CD4-positive, alpha-beta T cell treated with Interleukin-2 at 100 ng/mL for 4 hours (primary cell): ENCODE data around the gene TBCE.
A peak's percentile ranks its signal among the peaks of the same experiment; 100 is the strongest.

Experiments
- DNase-seq: peaks from one replicate; pipeline ENCODE4 v3.0.0-alpha.2; 2020; ENCODE audit warnings: low spot score

The TBCE gene

GRCh38 chr1:235411489-235412486, 44.6 kb downstream of the TBCE start:
- DNase-seq = no peak

- DNase-seq = peak; percentile 71
Observed at GRCh38 chr1:235415008-235415904, 48.0 kb downstream of the TBCE start.

GRCh38 chr1:235416662-235417049, 49.4 kb downstream of the TBCE start:
- DNase-seq = no peak

DNA sequence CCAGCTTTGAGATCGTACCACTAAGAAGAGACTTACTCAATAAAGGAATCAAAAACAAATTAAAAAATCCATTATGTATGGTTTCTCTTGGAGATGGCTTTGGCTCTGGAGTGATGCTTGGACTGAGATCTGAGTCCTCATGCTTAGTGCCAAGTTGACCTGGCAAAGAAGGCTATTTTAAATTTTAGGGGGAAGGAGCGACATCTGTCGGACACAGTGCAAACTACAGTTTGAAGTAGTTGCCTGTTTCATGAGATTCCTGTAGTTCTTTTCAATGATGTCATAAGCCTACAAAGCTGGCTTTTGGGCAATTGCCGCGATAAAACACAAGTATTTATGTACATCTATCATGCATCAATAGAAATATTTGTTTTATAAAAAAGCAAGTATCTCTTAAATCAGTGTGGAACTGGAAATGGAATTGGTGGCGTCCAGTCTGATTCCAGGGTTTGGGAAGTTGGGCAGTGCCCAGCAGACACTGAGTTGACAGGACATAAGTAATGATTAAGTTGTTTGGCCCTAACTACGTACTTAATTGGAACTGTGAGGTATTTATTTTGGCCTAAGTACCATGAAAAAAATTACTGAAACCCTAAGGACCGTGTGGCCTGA, 50.0 kb downstream of the TBCE start:
- peak; percentile 82 for DNase-seq

GRCh38 chr1:235421751-235422150, 54.5 kb downstream of the TBCE start:
- DNase-seq = no peak

GRCh38 chr1:235423214-235423652, 56.0 kb downstream of the TBCE start:
- DNase-seq = peak; percentile 6

GRCh38 chr1:235424092-235424491, 56.9 kb downstream of the TBCE start:
- DNase-seq = no peak

- DNase-seq = no peak
Observed at GRCh38 chr1:235425357-235425756, 58.1 kb downstream of the TBCE start.

- no peak for DNase-seq
Observed at GRCh38 chr1:235426143-235426542, 58.9 kb downstream of the TBCE start.

DNA sequence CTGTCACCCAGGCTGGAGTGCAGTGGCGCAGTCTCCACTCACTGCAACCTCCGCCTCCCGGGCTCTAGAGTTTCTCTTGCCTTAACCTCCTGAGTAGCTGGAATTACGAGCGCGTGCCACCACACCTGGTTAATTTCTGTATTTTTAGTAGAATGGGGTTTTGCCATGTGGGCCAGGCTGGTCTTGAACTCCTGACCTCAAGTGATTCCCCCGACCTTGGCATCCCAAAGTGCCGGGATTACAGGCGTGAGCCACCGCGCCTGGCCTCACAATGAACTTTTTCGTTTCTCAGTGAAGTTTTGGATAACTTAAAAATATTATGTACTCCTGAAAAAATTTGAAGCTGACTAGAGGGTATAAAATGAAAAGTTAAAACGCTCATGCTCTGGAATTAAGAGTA, 59.5 kb downstream of the TBCE start:
- no peak for DNase-seq

GRCh38 chr1:235427447-235427846, 60.2 kb downstream of the TBCE start:
- DNase-seq = no peak

- DNase-seq = no peak
Observed at GRCh38 chr1:235429143-235429542, 61.9 kb downstream of the TBCE start.

DNA sequence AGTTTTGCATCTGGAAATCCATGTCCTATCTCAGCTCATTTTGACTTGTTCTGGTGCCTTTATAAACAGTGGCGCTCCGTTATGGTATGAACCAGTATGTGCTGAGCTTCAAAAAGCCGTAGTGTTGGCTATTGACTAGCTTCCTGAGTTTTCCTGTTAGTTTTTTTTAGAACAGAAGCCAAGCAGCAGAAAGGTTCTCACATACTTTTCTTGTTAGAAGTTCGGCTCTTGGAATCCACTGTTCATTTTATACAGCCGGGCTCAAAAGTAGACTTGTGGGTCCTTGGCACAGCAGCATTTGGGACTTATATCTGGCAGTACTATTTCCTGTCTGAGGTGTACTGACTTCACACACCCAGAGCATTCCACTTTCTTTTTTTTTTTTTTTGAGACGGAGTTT, 63.8 kb downstream of the TBCE start:
- no peak for DNase-seq

DNA sequence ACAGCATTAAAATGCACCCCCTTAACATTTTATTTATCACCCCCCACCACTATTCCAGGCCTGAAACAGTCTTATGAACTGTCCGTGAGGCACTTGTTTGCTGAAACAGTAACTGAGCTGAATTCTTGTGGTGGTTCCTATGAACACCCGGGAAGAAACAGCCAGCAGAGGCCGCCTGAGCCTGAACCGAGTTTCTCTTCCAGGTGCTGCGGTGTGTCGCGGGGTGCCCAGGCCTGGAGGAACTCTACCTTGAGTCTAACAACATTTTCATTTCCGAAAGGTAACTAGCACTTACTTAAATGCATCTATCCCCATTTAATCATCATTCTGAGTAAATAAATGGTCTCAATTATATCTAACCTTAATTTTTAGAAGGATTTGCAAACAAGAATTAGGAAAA, 66.8 kb downstream of the TBCE start:
- no peak for DNase-seq

- no peak for DNase-seq
Observed at GRCh38 chr1:235441159-235441685, 74.0 kb downstream of the TBCE start.

DNA sequence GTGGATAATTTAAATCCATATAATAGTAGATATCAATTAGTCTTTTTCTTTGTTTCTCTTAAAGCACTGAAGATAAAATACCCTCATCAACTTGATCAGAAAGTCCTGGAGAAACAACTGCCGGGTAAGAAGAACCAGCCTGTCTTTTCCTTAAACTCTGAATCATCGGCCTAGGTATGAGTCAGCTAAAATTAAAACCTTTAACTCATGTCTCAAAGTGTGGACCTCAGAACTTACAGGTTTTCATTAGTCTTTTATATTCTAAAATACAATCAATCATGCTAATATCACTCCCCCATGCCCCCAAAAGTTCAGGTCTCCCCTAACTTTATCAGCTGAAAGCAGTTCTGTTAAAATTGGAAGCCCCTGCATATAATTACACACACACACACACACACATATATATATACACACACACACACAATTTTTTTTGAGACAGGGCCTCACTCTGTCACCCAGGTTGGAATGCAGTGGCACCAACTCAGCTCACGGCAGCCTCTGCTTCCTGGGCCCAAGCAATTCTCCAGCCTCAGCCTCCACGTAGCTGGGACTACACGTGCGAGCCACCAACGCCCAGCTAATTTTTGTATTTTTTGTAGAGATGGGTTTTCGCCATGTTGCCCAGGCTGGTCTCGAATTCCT, 75.7 kb downstream of the TBCE start:
- DNase-seq = no peak

DNA sequence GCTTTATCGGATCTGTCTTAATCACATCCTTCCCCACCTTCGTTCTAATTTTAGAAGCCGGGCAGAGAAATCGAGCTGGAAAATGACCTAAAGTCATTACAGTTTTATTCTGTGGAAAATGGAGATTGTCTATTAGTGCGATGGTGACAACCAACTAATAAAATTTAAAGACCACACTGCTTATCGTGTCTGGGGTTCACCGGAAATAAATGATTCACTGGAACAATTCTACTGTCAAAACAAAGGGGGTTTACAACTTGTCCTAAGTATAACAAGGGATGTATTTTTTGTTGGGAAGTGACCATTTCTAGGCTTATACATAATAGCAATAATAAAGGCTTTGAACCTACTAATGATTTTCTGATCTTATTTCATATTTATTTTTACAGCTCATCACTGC, 81.4 kb downstream of the TBCE start:
- no peak for DNase-seq

- no peak for DNase-seq
Observed at GRCh38 chr1:235450433-235450832, 83.2 kb downstream of the TBCE start.

- no peak for DNase-seq
Observed at GRCh38 chr1:235450886-235451483, 83.8 kb downstream of the TBCE start.

DNA sequence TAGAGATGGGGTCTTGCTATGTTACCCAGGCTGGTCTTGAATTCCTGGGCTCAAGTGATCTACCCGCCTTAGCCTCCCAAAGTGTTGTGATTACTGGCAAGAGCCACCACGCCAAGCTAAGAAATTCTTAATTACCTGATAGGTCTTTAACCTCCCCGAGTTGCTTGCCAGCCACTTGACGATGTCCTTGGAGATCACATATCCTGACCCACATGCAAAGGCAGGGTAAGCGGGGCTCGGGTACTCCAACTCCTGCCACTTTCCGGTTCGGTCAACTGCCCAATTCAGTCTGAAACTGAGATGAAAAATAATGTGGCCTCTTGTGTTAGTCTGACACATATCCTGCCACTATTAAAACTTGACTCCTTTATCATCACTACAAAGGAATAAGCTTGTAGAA, 86.8 kb downstream of the TBCE start:
- DNase-seq = no peak

DNA sequence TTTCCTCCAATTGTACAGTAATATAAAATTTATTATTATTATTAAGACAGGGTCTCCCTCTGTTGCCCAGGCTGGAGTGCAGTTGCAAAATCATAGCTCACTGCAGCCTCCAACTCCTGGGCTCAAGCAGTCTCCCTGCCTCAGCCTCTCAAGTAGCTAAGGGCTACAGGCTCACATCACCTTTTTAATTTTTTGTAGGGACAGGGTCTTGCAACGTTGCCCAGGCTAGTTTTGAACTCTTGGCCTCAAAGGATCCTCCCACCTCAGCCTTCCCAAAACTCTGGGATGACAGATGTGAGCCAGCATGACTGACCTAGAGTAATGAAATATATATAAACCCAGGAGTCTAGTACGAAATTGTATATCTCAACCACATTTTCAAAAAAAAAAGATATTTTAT, 87.9 kb downstream of the TBCE start:
- no peak for DNase-seq
